HG03039 (cell line): ENCODE measurements around the gene TGFB1.

Source experiments
- ATAC-seq: cut with Tn5 transposase; IDR thresholded peaks from one replicate; pipeline ENCODE4 v1.9.1; 2021; ENCODE audit warnings: mild to moderate bottlenecking, moderate library complexity; ENCODE audit not compliant: unreplicated experiment

TGFB1 gene

DNA sequence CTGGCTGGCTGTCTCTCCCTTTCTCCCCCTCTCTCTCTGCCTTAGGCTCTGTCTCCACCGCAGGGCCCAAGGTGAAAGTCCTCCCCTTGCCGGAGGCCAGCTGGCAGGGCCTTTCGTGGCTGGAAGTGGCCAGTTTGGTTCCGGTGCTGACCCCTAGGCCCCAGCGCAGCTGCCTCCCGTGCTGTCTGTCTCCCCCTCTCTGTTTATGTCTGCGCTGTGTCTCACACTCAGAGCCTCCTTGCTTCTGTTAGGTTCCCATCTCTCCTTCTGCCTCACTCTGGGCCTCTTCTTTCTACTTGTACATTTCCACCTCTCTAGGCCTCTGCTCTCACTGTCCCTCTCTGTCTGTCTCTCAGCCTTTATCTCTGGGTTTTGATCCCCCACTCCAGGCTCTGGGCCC is 30.7 kb downstream of the TGFB1 start:
- ATAC-seq: no peak

DNA sequence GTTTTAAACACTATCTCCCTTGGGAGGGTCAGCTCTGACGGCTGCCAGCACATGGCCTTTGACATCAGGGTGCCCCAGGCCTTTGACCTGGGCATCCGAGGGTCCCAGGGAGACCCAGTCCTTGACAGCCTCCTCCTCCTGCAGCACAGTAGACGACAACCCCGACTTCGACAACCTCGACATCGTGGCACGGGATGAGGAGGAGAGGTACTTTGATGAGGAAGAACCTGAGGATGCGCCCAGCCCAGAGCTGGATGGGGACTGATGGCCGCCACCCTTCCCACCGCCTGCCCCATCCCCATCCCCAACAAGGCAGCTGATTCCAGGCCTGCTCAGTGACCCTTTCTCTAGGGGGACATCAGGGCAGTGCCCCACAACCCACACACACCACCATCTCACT is 31.3 kb downstream of the TGFB1 start:
- ATAC-seq: no peak

DNA sequence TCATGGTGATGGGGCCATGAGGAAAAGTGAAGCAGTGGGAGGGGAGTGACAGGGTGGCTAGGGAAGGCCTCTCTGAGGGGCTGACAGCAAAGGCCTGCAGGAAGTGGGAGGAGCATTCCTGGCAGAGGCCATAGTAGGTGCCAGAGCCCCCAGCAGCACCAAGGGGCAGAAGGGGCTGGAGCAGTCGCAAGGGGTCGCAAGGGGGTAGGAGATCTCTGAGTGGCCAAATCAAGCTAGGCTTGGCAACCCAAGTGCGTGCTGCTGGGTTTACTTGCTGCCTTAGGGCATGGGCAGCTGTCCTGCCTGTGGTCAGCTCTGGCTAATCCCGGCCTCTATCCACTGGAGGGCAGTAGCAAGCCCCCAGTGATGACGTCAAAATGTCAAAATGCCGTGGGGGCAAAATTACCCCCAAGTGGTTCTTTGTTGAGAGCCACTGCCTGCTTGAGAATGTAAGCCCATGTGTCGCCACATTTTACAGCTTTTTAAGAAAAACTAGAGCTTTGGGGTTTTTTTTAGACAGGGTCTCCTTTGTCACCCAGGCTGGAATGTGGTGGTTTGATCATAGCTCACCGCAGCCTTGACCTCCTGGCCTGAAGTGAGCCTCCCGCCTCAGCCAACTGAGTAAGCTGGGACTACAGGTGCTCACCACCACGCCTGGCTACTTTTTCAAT is 32.0 kb downstream of the TGFB1 start:
- no peak for ATAC-seq

DNA sequence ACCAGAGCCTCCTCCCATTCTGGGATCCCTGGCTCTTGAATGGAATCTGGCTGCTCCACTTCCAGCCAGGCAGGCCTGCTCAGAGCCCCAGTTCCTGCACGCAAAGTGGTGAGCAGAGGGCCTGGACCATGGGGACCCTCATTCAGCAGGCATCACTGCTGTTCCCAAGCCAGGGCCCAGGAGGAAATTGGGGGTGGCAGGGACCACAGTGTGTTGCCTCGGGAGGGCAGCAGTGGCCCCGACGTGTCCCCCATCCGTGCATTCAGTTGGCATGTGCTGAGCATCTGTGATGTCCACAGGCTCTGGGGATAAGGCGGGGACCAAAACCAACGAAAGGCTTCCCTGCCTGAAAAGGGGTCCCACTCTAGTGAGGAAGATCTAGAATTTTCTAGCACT is 32.5 kb downstream of the TGFB1 start:
- no peak for ATAC-seq

DNA sequence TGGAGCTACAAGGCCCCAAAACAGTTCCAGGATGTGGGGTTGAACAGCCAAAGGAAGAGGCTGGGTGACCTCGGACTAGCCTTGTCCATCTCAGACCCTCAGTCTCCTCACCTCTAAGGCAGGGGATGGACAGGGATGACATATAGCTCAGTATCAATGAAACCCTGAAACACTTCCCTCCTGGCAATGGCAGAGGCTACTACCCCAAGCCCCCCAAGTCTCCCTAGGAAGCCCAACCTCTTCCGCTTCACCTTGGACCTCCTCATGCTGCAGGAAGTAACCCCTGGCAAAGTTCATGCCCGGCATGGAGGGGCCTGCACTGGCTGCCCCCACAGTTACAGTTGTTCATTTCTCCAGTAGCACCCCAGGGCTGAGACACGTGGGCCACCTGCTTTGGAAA is 33.2 kb downstream of the TGFB1 start:
- no peak for ATAC-seq

DNA sequence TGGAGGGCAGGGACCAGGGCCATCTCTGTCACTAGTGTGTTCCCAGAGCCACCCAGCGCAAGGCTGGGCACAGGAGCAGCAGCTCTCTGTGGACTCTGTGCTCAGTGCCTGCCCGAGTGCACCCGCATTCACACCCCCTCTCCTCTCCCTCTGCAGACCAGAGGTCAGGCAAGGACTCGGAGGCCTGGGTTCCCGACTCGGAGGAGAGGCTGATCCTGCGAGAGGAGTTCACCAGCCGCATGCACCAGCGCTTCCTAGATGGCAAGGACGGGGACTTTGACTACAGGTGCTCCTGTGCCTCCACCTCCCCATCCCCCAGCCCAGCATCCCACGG is 33.6 kb downstream of the TGFB1 start:
- ATAC-seq: no peak

DNA sequence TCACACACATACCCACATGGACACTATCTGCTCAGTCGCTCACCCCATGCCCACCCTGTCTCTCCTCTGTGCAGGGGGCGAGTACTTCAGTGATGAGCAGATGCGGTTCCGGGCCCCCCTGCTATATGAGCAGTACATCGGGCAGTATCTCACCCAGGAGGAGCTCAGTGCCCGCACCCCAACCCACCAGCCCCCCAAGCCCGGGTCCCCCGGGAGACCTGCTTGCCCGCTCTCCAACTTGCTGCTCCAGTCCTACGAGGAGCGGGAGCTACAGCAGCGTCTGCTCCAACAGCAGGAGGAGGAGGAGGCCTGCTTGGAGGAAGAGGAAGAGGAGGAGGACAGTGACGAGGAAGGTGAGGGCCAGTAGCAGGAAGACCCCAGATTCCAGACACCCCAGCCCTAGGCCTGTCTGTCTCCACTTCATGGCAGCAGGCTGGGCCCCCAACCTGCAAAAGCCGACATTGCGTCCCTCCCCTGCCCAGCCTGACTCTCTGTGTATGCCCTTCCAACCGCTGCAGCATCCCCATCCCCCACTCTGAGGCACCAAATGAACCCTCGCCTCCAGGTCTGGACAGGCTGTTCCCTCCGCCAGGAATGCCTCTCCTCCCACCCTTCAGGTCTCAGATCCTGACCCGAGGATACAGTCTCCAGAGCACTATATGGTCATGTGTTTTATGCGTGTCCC is 34.1 kb downstream of the TGFB1 start:
- ATAC-seq: no peak

DNA sequence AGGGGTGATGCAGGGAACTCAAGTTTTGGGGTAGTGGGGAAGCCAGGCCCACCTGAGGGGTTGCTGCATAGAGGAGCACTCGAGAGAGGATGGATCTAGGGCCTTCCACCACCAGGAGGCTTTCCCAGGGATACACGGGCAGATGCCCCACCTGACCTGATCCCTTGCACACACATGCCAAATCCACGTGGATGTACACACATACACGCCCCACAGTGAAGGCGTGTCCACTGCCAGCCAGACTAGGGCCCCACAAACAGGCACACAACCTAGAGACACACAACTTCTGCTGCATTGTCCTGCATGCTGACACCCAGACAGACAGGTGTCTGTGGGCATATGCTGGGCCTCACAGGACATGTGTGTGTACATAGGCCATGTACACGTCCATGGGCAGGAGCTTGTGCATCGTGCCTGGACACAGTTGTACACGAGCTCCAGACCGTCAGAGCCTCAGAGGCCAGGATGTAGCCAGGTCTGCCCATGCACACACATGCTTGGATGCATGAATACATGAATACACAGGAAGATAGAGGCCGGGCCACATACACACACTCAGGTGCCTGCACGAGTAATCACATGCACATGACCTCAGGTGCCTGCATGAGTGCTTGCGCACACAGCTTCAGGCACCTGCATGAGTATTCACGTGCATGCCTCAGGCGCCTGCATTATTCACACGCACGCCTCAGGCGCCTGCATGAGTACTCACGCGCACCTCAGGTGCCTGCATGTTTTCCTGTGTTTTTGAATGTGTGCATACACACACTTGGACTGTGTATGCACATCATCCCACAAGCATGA is 34.8 kb downstream of the TGFB1 start:
- ATAC-seq: no peak

DNA sequence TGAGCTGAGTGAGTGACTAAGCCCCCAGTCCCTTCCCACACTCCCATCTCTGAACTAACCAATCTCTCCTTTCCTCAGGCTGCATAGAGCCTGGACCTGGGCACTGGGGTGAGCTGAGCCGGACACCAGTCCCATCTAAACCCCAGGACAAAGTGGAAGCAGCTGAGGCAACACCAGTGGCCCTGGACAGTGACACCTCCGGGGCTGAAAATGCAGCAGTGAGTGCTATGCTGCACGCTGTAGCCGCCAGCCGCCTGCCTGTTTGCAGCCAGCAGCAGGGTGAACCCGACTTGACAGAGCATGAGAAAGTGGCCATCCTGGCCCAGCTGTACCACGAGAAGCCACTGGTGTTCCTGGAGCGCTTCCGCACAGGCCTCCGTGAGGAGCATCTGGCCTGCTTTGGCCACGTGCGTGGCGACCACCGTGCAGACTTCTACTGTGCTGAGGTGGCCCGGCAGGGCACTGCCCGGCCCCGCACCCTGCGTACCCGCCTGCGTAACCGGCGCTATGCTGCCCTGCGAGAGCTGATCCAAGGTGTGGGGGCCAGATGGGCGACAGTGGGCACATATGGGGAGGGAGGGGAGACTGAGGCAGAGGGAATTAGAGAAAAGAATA is 37.3 kb downstream of the TGFB1 start:
- ATAC-seq: no peak

DNA sequence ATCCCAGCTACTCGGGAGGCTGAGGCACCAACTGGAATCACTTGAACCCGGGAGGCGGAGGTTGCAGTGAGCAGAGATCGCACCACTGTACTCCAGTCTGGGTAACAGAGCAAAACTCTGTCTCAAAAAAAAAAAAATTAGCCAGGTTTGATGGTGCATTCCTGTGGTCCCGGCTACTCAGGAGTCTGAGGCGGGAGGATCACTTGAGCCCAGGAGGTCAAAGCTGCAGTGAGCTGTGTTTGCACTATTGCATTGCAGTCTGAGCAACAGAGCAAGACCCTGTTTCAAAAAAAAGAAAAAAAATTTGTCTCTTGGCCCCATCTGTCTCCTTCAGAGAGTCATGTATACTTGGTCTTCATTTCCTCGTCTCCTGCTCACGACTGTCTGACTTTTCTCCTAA is 42.1 kb downstream of the TGFB1 start:
- no peak for ATAC-seq

DNA sequence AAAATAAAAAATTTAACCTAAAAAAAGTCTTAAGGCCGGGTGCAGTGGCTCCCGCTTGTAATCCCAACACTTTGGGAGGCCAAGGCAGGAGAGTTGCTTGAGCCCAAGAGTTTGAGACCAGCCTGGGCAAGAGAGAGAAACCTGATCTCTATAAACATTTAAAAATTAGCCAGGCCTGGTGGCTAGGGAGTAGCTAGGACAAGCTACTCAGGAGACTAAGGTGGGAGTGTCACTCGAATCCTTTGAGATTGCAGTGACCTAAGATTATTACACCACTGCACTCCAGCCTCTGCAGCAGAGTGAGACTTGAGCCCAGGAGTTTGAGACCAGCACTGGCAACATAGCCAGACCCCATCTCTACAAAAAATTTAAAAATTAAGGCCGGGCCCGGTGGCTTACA is 42.6 kb downstream of the TGFB1 start:
- no peak for ATAC-seq

DNA sequence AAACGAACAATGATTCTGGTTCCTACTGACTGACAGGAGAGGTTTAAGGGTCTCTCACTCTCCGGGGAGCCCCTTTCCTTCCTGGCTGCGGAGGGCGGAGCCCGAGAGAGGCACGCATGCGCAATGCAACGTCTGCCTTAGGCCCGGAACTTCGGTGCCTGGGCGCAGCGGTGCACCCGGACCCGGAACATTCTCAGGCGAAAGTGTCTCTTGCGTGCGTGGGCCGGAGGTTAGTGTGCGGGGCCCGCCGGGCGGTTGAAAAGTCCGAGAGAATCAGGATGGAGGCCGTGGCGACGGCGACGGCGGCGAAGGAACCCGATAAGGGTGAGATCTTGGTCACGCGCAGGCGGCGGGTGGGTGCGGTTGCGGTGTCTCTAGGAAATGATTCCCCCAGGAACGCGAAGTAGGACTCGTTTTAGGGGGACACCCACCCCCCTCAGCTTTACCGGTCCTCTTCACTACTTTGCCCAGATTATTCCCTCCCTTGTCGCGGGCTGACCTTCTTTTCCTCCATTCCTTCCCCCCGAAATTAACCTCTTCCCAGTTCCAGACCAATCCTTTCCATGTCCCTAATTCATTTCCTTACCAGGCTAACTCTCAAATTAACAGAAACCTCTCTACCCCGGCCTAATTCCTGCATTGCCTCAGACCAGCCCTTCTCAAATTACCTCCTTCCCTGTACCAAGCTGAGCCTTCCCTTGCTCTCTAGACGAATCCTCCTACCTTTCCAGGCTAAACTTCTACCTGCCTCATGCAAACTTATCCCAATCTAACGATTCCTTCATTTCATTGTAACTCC is 43.5 kb downstream of the TGFB1 start, which contains the start of gene CCDC97:
CCDC97 (plus strand) TSS at position 140 of the 799 bp plus-strand sequence; CDS start at position 279, 139 bp downstream.
- peak; percentile 59 for ATAC-seq

DNA sequence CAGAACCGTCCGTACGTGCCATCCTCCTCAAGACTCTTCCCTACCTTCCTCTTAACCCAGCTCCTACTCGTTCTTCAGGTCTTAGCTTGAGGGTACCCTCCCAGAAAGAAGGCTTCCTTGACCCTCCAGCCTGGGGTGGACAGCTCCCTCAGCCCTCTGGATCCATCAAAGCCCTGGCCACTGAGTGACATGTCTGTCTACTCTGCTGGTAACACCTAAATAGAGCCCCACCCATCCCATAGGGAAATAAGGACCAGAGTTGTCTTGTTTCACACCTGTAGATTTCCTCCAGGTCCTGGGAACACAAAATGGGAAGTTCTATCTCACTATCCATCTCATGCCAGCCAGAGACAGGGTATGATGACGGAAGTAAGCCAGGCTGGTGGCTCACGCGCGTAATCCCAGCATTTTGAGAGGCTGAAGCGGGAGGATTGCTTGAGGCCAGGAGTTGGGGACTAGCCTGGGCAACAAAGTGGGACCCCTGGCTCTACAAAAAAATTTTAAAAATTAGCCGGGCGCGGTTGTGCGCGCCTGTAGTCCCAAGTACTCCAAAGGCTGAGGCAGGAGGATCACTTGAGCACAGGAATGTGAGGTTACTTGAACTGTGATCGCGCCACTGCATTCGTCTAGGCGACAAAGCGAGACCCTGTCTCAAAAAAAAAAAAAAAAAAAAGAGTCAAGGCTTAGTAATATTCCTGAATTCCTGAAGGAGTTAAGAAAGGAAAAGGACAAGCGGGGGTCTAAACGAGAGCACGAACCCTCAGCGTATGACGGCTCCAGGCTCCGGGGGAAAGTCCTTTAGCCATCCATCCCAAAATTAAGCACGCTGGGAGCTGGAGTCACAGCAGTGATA is 44.3 kb downstream of the TGFB1 start:
- ATAC-seq: no peak

DNA sequence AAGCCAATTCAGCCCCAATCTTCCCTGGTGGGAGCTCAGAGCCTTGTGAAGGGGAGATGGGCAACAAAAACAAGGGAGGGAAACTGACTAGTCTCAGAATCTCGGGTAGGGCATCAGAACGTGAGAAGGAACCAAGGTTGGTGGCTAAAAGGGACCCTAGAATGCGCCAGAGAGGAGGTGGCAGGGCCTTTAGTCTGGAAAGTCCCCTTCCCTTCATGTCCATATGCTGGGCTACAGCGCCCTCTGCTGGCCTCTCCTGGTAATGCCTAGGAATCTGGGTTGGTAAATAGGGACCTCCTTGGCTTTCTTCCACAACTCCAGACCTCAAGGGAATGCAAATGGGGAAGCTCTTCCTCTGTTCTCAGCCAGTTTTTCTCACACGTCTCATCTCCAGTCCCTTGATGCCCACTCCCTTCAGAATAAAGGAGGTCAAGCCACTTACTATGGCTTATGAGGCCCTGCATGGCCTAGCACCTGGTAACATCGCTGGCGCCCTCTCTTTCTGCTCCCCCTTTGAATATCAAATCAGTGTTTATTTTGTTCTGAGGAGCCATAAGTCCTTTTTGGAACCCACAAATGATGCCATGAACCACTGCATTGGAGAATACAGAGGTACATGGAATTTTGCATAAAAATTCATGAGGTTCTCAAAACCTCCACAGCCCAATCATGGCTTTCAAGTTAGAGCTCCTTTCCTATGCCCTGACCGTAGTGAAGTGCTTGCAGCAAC is 45.1 kb downstream of the TGFB1 start:
- no peak for ATAC-seq

DNA sequence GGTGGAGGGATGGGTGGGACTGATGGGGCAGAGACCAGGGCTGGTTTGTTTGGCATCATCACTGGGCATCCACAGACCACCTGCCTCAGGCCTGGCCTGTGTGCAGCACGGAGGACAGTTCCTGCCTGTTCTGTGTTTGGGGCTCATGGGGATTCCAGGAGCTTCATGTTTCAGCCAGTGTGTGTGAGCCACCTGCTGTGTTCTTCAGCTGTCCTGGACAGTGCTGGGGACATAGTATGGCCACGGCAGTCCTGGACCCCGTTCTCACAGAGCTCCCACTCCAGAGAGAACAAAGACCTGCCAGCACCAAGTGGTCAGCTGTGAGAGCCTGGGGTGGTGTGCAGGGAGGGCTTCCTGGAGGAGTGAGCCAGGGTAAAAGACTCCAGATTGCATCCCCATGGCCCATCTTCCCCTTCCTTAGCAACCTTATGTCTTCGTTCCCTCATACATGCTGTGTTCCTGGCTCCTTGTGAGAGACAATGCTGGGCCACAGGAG is 45.7 kb downstream of the TGFB1 start:
- ATAC-seq: no peak

DNA sequence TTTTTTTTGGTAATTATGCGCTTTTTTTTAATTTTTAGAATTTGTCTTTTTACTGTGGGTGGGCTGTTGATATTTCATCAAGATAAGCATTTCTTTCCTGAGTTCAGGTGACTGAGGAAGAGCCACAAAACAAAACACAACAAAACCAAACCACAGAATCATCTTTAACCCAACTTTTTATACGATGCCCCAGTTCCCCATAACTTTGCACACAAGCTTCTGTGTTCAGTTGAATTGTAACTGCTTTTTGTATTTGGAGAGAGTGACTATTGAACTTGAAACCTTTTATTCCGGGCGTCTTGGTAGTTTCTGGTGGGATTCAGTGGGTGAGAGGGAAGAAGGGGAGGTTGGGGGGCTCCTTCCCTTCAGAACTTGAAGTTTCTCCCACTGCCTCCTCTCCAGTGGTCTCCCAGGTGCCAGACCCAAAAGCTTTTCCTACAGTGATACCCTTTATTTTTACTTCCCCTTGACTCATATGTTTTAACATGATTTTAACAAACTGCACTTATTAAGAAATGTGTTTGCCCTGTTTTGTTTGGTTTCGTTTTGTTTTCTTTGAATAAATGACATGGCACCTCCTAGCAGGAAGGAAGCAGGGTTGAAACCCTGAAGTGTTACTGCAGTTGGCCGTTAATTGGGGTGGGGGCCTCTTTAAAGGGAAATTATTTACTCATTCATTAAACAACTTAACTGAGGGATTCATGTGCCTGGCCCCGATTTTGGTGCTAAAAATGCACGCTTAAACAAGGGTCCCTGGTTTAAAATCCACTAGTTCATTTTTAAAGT is 46.4 kb downstream of the TGFB1 start:
- no peak for ATAC-seq

DNA sequence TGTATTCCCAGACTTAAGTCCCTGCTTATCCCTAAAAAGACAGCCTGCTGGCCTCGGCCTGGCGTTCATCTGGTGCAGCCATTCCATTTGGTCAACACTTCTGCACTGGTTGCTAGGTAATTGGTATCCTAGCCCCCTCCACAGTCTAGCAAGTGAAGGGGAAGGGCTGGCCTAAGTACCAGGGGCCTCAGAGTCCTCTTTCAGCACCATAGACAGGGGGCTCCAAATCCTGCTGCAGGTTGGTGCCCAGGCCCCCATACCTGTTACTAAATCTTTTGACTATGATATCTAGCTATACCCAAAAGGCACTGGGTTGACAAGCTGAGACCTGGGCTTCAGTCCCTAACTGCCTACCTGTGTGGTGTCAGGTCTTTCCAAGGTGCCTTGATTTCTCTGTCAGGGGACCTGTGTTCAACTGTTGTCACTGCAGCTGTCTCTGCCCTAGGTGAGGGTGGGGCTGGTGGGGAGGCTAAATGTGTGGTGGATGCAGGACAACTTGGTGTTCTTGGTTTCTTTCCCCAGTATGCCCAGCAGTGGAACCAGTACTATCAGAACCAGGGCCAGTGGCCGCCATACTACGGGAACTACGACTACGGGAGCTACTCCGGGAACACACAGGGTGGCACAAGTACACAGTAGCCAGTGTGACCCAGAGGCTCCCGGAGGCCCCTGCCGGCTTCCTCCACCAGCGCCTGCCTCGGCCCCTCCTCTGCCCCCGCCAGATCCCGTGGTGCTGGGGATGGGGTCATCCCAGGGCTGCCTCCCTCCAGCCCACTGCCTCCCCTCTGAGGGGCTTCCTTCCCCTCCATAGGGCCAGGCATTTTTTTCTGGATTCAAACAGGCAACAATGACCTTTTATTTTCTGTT is 47.6 kb downstream of the TGFB1 start:
- no peak for ATAC-seq
